HepG2 (cell line): ENCODE measurements around the gene CIBAR2. TPM values are rescaled to one million over a fixed set of nuclear protein-coding genes. Genes with fewer than 3 reads are reported as not detected.

Experiments used
- AHR ChIP-seq: IDR thresholded peaks from 2 replicates; pipeline ENCODE4 v1.6.1; 2018; ENCODE audit warnings: missing genetic modification reagents, missing compliant biosample characterization
- CENPX ChIP-seq: sonication (generic); formaldehyde crosslinking; IDR thresholded peaks from 2 replicates; pipeline ENCODE4 v1.9.0; 2021; ENCODE audit warnings: mild to moderate bottlenecking, missing genetic modification reagents, moderate library complexity
- GZF1 ChIP-seq: sonication (generic); formaldehyde crosslinking; IDR thresholded peaks from 2 replicates; pipeline ENCODE4 v1.5.1; 2020; ENCODE audit warnings: mild to moderate bottlenecking, missing genetic modification reagents
- HINFP ChIP-seq: sonication (generic); formaldehyde crosslinking; IDR thresholded peaks from 2 replicates; pipeline ENCODE4 v1.4.0; 2020; ENCODE audit warnings: low read depth, mild to moderate bottlenecking, missing genetic modification reagents
- HMGXB3 ChIP-seq: sonication (generic); formaldehyde crosslinking; IDR thresholded peaks from 2 replicates; pipeline ENCODE4 v1.4.0; 2020; ENCODE audit warnings: missing genetic modification reagents, borderline replicate concordance
- HNF4A ChIP-seq: sonication (generic); formaldehyde crosslinking; IDR thresholded peaks from 2 replicates; pipeline ENCODE4 v1.4.0; 2020; ENCODE audit warnings: missing genetic modification reagents
- HNRNPLL ChIP-seq: fragments of 200-400 bp; formaldehyde crosslinking; IDR thresholded peaks from 2 replicates; pipeline ENCODE4 v1.6.1; 2017; ENCODE audit warnings: mild to moderate bottlenecking, low read depth, low read length; ENCODE audit not compliant: poor library complexity, severe bottlenecking
- MAZ ChIP-seq, 2 experiments: sonication (generic) in 1 of 2; formaldehyde crosslinking in 1 of 2; IDR thresholded peaks; 2 replicates each; pipeline versions ENCODE4 v1.5.0 to v1.6.1; 2012 to 2020; ENCODE audit warnings: low read depth in 2 of 2, mild to moderate bottlenecking in 2 of 2, borderline replicate concordance in 1 of 2, improper control_type of control experiment in 1 of 2, low read length in 1 of 2, missing genetic modification reagents in 1 of 2, moderate library complexity in 1 of 2
- PITX1 ChIP-seq: sonication (generic); formaldehyde crosslinking; IDR thresholded peaks from 2 replicates; pipeline ENCODE4 v1.5.1; 2020; ENCODE audit warnings: mild to moderate bottlenecking, missing genetic modification reagents
- PRPF4 ChIP-seq: fragments of 200-400 bp; formaldehyde crosslinking; IDR thresholded peaks from 2 replicates; pipeline ENCODE4 v1.6.1; 2016; ENCODE audit warnings: low read length, low read depth; ENCODE audit not compliant: poor library complexity, severe bottlenecking
- TCF7 ChIP-seq: sonication (generic); IDR thresholded peaks from 2 replicates; pipeline ENCODE4 v1.6.1; 2016; ENCODE audit warnings: antibody characterized with exemption, low read depth
- ZBTB4 ChIP-seq: sonication (generic); formaldehyde crosslinking; IDR thresholded peaks from 2 replicates; pipeline ENCODE4 v1.4.0; 2020; ENCODE audit warnings: missing genetic modification reagents, mild to moderate bottlenecking, borderline replicate concordance
- ZNF296 ChIP-seq: sonication (generic); formaldehyde crosslinking; conservative IDR thresholded peaks from 2 replicates; pipeline ENCODE4 v1.5.0; 2020; ENCODE audit warnings: mild to moderate bottlenecking, missing genetic modification reagents
- ZNF329 ChIP-seq: sonication (generic); formaldehyde crosslinking; IDR thresholded peaks from 2 replicates; pipeline ENCODE4 v1.9.0; 2021; ENCODE audit warnings: low read depth, mild to moderate bottlenecking, missing genetic modification reagents
- ZNF430 ChIP-seq: sonication (generic); formaldehyde crosslinking; IDR thresholded peaks from 2 replicates; pipeline ENCODE4 v1.9.0; 2021; ENCODE audit warnings: mild to moderate bottlenecking, missing genetic modification reagents
- ZNF446 ChIP-seq: sonication (generic); formaldehyde crosslinking; IDR thresholded peaks from 2 replicates; pipeline ENCODE4 v1.5.0; 2020; ENCODE audit warnings: mild to moderate bottlenecking, missing genetic modification reagents
- ZNF737 ChIP-seq: sonication (generic); formaldehyde crosslinking; IDR thresholded peaks from 2 replicates; pipeline ENCODE4 v1.5.0; 2020; ENCODE audit warnings: missing genetic modification reagents, mild to moderate bottlenecking, borderline replicate concordance
- ZSCAN9 ChIP-seq: IDR thresholded peaks from 2 replicates; pipeline ENCODE4 v1.6.1; 2016; ENCODE audit warnings: borderline replicate concordance
- polyA plus RNA-seq, 8 experiments: library from polyadenylated mRNA; depleted of rRNA in 3 of 8; stranded (reverse) in 7 of 8; unstranded in 1 of 8; fragments of >200 nt; fragmentation: Illumina TruSeq in 4 of 8; extraction: Trizol in 4 of 8; gene quantifications; 2 replicates each; pipeline versions ENCODE4 v1.2.1 to v1.2.3, GENCODE V29; 2011 to 2016; ENCODE audit warnings: low read depth in 4 of 8, missing spikeins in 1 of 8, mixed read lengths in 1 of 8; ENCODE audit not compliant: insufficient read depth in 1 of 8
- total RNA-seq, 5 experiments: library from RNA; depleted of rRNA; stranded (reverse); fragments of >200 nt; fragmentation: Illumina TruSeq; extraction: Trizol; gene quantifications; 2 replicates each; pipeline ENCODE4 v1.2.3, GENCODE V29; 2016; ENCODE audit warnings: low read depth in 1 of 5

CIBAR2 gene
- total and polyA plus RNA-seq, 2 of the 13 experiments (the other 11 are each of a cell fraction or from before 2014, with no cell fraction given), result not detected

GRCh38 chr16:85136213-85136701 is 24.0 kb upstream of the CIBAR2 start (continued):
- TF ChIP-seq ZNF737 (CRISPR knock-in tag) (0 out of 2 replicates have a peak, but pooled peaks have one; percentile 37), AHR (CRISPR knock-in tag) (0 out of 2 replicates have a peak, but pooled peaks have one; percentile 14), ZNF296 (CRISPR knock-in tag) (no peak), HMGXB3 (peak; percentile 96), PITX1 (CRISPR knock-in tag) (0 out of 2 replicates have a peak, but pooled peaks have one; percentile 13), HNF4A (peak; percentile 72; the same call in 1 of the 2 replicates), GZF1 (peak; percentile 8; the same call in 1 of the 2 replicates), PRPF4 (no peak), ZNF446 (no peak), ZNF329 (CRISPR knock-in tag) (0 out of 2 replicates have a peak, but pooled peaks have one; percentile 24), ZBTB4 (CRISPR knock-in tag) (peak; percentile 84), ZNF430 (CRISPR knock-in tag) (no peak), HINFP (CRISPR knock-in tag) (no peak), TCF7 (no peak), MAZ (IDR thresholded peaks at IDR 0.05; ENCODE audit: borderline replicate concordance, low read depth, low read length) (no peak), MAZ (CRISPR knock-in tag; IDR thresholded peaks at IDR 0.05; ENCODE audit: low read depth) (0 out of 2 replicates have a peak, but pooled peaks have one; percentile 4), ZSCAN9 (CRISPR knock-in tag) (0 out of 2 replicates have a peak, but pooled peaks have one; percentile 17), HNRNPLL (peak; percentile 32), CENPX (CRISPR knock-in tag) (no peak)
